Measurements from ENCODE around the gene HCRTR1. TPM values are rescaled to one million over a fixed set of nuclear protein-coding genes. Genes with fewer than 3 reads are reported as not detected.

The HCRTR1 gene
- total and polyA plus RNA-seq, 7 experiments from 2014 or later: not detected

DNA sequence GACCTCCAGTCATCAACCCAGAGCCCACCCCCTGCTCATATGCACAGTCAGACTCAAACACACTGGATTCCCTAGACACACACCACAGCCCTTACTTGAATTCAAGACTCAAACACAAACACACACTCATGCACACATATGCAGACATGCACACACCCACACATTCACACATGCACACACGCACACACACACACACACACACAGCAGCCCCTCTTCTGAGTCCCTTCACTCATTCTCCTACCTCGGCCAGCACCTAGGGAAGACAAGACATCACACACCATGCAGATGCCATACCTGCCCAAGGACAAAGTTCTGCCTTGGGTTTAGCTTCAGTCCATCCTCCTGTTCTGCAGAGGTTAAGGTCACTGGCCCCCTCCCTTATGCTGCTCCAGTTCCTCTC is 1.6 kb upstream of the HCRTR1 start:
- DNase-seq (no peak), ATAC-seq (no peak)
- H3K9me3 Mint-ChIP-seq: no peaks in the 10 kb centered on the region
- peaks cover 29 to 37% (median 33%) of the 10 kb centered on the region in 5 donors for H3K27me3 Mint-ChIP-seq
- Histone ChIP-seq H3K27ac (ENCODE audit: low read depth, low read length) (no peak overlapping the region), H3K4me3 (ENCODE audit: low read length) (no peak overlapping the region), H3K36me3 (ENCODE audit: control insufficient read depth in 2 of 3, insufficient read depth in 3 of 3, low read length in 3 of 3) (no peaks in the 10 kb centered on the region), H3K27me3 (ENCODE audit: control insufficient read depth in 2 of 2, insufficient read depth in 2 of 2, low read length in 2 of 2) (peaks cover 0 to 3% of the 10 kb centered on the region in 2 donors), H3K4me1 (ENCODE audit: control insufficient read depth in 2 of 2, insufficient read depth in 2 of 2, low read length in 2 of 2) (no peaks in the 10 kb centered on the region), H3K9me3 (ENCODE audit: control insufficient read depth in 2 of 3, low read length in 3 of 3) (no peaks in the 10 kb centered on the region)
- peaks cover 0 to 10% (median 5%) of the 10 kb centered on the region in 7 donors for H3K4me1 Mint-ChIP-seq
- ChIA-PET CTCF (no interaction called here), POLR2A (no interaction called here)
- no peak overlapping the region for H3K4me3 Mint-ChIP-seq
- H3K27ac Mint-ChIP-seq: no peak overlapping the region
- no peaks in the 10 kb centered on the region for H3K36me3 Mint-ChIP-seq
- intact Hi-C loops (cut with micrococcal nuclease): no loop called here

DNA sequence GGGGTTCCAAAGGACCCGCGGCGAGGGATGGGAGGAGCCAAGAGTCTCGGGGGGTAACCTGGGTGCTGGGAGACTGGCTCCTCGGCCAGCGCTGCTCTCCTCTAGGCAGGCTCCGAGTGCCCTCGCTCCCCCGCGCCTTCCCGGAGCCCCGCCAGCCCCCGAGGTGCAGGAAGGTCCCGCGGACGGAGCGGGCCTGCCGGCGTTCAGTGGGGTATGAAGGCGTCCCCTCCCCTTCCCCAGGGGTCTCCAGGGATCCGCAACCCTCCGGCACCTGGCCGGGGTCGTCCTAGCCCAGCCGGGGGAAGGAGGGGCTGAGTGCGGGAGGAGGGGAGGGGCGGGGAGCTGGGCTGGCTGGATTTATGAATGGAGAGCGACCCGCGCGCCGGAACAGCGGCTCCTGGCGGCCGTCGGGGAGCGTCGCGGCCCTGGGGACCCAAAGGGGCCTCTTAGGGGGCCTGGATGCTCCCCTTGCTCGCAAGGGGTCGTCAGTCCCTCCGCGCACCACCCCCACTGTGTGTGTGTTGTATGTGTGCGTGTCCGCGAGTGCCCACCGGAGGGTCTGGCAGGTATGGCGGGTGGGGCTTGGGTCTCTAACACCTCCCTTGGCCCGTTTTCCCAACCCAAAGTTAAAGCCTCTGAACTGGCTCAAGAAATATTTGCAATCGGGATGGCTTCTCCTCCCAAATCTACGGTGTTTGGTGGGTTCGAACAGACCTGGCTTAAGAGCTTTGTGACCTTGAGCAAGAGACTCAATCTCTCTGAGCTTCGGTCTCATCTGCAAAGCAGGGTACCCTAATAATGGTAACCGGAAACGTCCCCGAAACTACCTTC is 642 bp downstream of the HCRTR1 start:
- H3K9me3 Mint-ChIP-seq: no peaks in the 10 kb centered on the region
- ATAC-seq: peak; percentile 77
- DNase-seq: peak in 8 of 9 donors; percentile 22 to 46 (median 36)
- peak overlapping the region in 7 of 10 donors; percentile 33 to 63 (median 51) for H3K4me3 Mint-ChIP-seq
- POLR2A ChIA-PET: interaction anchor here (0.5 kb wide), 1 partner anchor 235 kb away, joined by 4 read pairs; no protein-coding TSS in a partner anchor
- H3K36me3 Mint-ChIP-seq: no peaks in the 10 kb centered on the region
- Histone ChIP-seq H3K27ac (ENCODE audit: low read depth, low read length) (no peak overlapping the region), H3K4me1 (ENCODE audit: control insufficient read depth in 2 of 2, insufficient read depth in 2 of 2, low read length in 2 of 2) (no peaks in the 10 kb centered on the region), H3K27me3 (ENCODE audit: control insufficient read depth in 2 of 2, insufficient read depth in 2 of 2, low read length in 2 of 2) (peaks cover 0 to 3% of the 10 kb centered on the region in 2 donors), H3K9me3 (ENCODE audit: control insufficient read depth in 2 of 3, low read length in 3 of 3) (no peaks in the 10 kb centered on the region), H3K4me3 (ENCODE audit: low read length) (peak overlapping the region; percentile 24), H3K36me3 (ENCODE audit: control insufficient read depth in 2 of 3, insufficient read depth in 3 of 3, low read length in 3 of 3) (no peaks in the 10 kb centered on the region)
- CTCF ChIA-PET: interaction anchor here (0.9 to 1.4 kb wide), 2 partner anchors 9 to 15 kb away, joined by 3 read pairs; no protein-coding TSS in a partner anchor
- H3K27me3 Mint-ChIP-seq: peaks cover 29 to 37% (median 30%) of the 10 kb centered on the region in 5 donors
- H3K27ac Mint-ChIP-seq: no peak overlapping the region
- peaks cover 0 to 10% (median 5%) of the 10 kb centered on the region in 7 donors for H3K4me1 Mint-ChIP-seq
- intact Hi-C loops (cut with micrococcal nuclease): loop anchor here in 1 of 2 donors (1.0 kb wide), 1 partner anchor 54 kb away; no protein-coding TSS in a partner anchor

DNA sequence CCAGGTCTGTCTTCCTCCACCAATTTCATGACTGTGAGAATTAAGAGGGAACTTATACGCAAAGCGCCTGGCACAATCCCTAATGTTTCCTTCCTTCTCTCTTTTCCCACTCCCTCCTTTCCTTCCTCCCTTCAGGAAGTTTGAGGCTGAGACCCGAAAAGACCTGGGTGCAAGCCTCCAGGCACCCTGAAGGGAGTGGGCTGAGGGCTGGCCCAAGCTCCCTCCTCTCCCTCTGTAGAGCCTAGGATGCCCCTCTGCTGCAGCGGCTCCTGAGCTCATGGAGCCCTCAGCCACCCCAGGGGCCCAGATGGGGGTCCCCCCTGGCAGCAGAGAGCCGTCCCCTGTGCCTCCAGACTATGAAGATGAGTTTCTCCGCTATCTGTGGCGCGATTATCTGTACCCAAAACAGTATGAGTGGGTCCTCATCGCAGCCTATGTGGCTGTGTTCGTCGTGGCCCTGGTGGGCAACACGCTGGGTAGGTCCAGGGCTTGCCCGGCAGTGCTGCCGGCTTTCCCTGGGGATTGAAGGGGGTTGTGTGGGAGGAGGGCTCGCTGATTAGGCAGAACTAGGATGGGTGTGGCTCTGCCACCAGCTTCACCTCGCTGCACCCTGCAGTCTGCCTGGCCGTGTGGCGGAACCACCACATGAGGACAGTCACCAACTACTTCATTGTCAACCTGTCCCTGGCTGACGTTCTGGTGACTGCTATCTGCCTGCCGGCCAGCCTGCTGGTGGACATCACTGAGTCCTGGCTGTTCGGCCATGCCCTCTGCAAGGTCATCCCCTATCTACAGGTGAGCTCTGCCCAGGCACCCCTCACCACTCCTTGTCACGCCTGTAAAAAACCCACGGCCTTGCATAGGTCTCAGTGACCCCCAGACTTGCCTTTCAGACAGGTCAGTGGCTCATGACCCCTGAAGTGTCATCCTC is 1.7 kb downstream of the HCRTR1 start:
- peaks cover 0 to 3% of the 10 kb centered on the region in 2 donors for H3K27me3 ChIP-seq (ENCODE audit: control insufficient read depth in 2 of 2, insufficient read depth in 2 of 2, low read length in 2 of 2)
- intact Hi-C loops (cut with micrococcal nuclease): loop anchor here in 1 of 2 donors (1.0 kb wide), 1 partner anchor 55 kb away; no protein-coding TSS in a partner anchor
- no peaks in the 10 kb centered on the region for H3K9me3 Mint-ChIP-seq
- no peak overlapping the region for H3K27ac ChIP-seq (ENCODE audit: low read depth, low read length)
- peaks cover 0 to 6% (median 0%) of the 10 kb centered on the region in 5 donors for H3K36me3 Mint-ChIP-seq
- ATAC-seq: no peak
- no peaks in the 10 kb centered on the region for H3K9me3 ChIP-seq (ENCODE audit: control insufficient read depth in 2 of 3, low read length in 3 of 3)
- H3K4me3 Mint-ChIP-seq: peak overlapping the region in 4 of 10 donors; percentile 12 to 64 (median 59)
- ChIA-PET CTCF (interaction anchor here (0.9 to 1.4 kb wide), 2 partner anchors 10 to 14 kb away, joined by 3 read pairs; no protein-coding TSS in a partner anchor), POLR2A (interaction anchor here (0.5 kb wide), 1 partner anchor 234 kb away, joined by 4 read pairs; no protein-coding TSS in a partner anchor)
- H3K4me1 Mint-ChIP-seq: peaks cover 0 to 10% (median 6%) of the 10 kb centered on the region in 7 donors
- H3K4me1 ChIP-seq (ENCODE audit: control insufficient read depth in 2 of 2, insufficient read depth in 2 of 2, low read length in 2 of 2): no peaks in the 10 kb centered on the region
- no peak overlapping the region for H3K27ac Mint-ChIP-seq
- peaks cover 29 to 37% (median 30%) of the 10 kb centered on the region in 5 donors for H3K27me3 Mint-ChIP-seq
- no peak overlapping the region for H3K4me3 ChIP-seq (ENCODE audit: low read length)
- no peaks in the 10 kb centered on the region for H3K36me3 ChIP-seq (ENCODE audit: control insufficient read depth in 2 of 3, insufficient read depth in 3 of 3, low read length in 3 of 3)
- no peak for DNase-seq

DNA sequence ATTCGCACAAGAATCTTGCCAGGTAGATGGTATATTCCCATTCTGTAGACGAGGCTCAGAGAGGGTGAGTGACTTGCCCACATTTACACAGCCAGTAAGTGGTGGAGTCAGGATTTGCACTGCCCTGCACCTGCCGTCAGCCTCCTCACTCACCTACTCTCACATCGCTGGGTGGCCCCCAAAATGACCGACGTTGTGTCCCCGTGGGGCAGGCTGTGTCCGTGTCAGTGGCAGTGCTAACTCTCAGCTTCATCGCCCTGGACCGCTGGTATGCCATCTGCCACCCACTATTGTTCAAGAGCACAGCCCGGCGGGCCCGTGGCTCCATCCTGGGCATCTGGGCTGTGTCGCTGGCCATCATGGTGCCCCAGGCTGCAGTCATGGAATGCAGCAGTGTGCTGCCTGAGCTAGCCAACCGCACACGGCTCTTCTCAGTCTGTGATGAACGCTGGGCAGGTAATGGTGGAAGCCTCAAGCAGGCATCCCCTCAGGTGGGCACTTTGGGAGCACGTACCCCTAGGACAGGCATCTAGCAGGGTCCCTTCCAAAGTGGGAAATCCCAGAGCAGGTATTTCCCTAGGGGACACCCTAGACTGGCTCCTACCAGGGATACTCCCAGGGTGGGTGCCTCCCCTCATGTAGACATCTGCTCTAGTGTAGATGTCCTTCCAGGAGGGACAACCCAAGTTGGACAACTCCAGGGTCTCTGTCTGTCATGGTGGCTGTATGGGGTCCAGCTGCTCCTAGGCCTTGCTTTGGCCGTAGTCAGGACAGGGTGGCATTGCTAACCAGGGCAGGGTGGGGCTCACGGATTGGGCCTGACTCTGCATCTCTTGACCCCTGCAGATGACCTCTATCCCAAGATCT is 3.4 kb downstream of the HCRTR1 start:
- no peak for DNase-seq
- ChIA-PET CTCF (no interaction called here), POLR2A (no interaction called here)
- ATAC-seq: no peak
- H3K9me3 Mint-ChIP-seq: no peaks in the 10 kb centered on the region
- no peaks in the 10 kb centered on the region for H3K4me1 ChIP-seq (ENCODE audit: control insufficient read depth in 2 of 2, insufficient read depth in 2 of 2, low read length in 2 of 2)
- peaks cover 0 to 7% (median 1%) of the 10 kb centered on the region in 5 donors for H3K36me3 Mint-ChIP-seq
- H3K27me3 ChIP-seq (ENCODE audit: control insufficient read depth in 2 of 2, insufficient read depth in 2 of 2, low read length in 2 of 2): peaks cover 0 to 3% of the 10 kb centered on the region in 2 donors
- intact Hi-C loops (cut with micrococcal nuclease): no loop called here
- no peaks in the 10 kb centered on the region for H3K9me3 ChIP-seq (ENCODE audit: control insufficient read depth in 2 of 3, low read length in 3 of 3)
- H3K36me3 ChIP-seq (ENCODE audit: control insufficient read depth in 2 of 3, insufficient read depth in 3 of 3, low read length in 3 of 3): no peaks in the 10 kb centered on the region
- no peak overlapping the region for H3K27ac ChIP-seq (ENCODE audit: low read depth, low read length)
- no peak overlapping the region for H3K4me3 Mint-ChIP-seq
- H3K27me3 Mint-ChIP-seq: peaks cover 25 to 32% (median 26%) of the 10 kb centered on the region in 5 donors
- no peak overlapping the region for H3K27ac Mint-ChIP-seq
- no peak overlapping the region for H3K4me3 ChIP-seq (ENCODE audit: low read length)
- H3K4me1 Mint-ChIP-seq: peaks cover 0 to 10% (median 8%) of the 10 kb centered on the region in 7 donors

DNA sequence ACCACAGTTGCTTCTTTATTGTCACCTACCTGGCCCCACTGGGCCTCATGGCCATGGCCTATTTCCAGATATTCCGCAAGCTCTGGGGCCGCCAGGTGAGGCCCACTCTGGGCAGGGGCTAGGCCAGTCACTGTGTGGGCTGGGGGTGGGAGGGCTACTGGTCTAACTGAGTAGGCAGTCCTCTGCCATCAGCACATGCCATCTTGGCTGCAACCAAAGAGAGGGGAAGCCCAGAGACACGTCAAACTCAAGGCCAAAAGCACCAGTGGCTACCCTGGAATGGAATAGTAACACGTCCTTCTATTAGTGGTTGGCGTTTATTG is 4.0 kb downstream of the HCRTR1 start:
- Mint-ChIP-seq H3K36me3 (peaks cover 0 to 7% (median 1%) of the 10 kb centered on the region in 5 donors), H3K4me1 (peaks cover 0 to 10% (median 8%) of the 10 kb centered on the region in 7 donors), H3K27ac (no peak overlapping the region), H3K27me3 (peaks cover 19 to 27% (median 21%) of the 10 kb centered on the region in 5 donors), H3K4me3 (no peak overlapping the region), H3K9me3 (no peaks in the 10 kb centered on the region)
- H3K27ac ChIP-seq (ENCODE audit: low read depth, low read length): no peak overlapping the region
- intact Hi-C loops (cut with micrococcal nuclease): no loop called here
- POLR2A ChIA-PET: no interaction called here
- no peaks in the 10 kb centered on the region for H3K9me3 ChIP-seq (ENCODE audit: control insufficient read depth in 2 of 3, low read length in 3 of 3)
- H3K27me3 ChIP-seq (ENCODE audit: control insufficient read depth in 2 of 2, insufficient read depth in 2 of 2, low read length in 2 of 2): peaks cover 0 to 3% of the 10 kb centered on the region in 2 donors
- CTCF ChIA-PET: no interaction called here
- ATAC-seq (no peak), DNase-seq (no peak)
- H3K36me3 ChIP-seq (ENCODE audit: control insufficient read depth in 2 of 3, insufficient read depth in 3 of 3, low read length in 3 of 3): no peaks in the 10 kb centered on the region
- H3K4me1 ChIP-seq (ENCODE audit: control insufficient read depth in 2 of 2, insufficient read depth in 2 of 2, low read length in 2 of 2): no peaks in the 10 kb centered on the region
- no peak overlapping the region for H3K4me3 ChIP-seq (ENCODE audit: low read length)
